Right ventricle myocardium inferior (tissue), 1 donor: Measurements from ENCODE around the gene YRDC. TPM values are rescaled to one million over a fixed set of nuclear protein-coding genes. Genes with fewer than 3 reads are reported as not detected.

Experiments used
- ATAC-seq: fragments of 200-7000 bp; cut with Tn5 transposase; one replicate; pipeline ENCODE4 v1.9.1; 2020; ENCODE audit warnings: mild to moderate bottlenecking, moderate library complexity
- DNase-seq: peaks from one replicate; pipeline ENCODE4 v3.0.0; 2021; ENCODE audit errors: missing footprints
- intact Hi-C: fragments of 100-400 bp; cut with DNase I; formaldehyde crosslinking; loops from one replicate; pipeline ENCODE4 v1.11.0; 2022
- total RNA-seq: library from RNA; stranded (reverse); fragmentation: NEBNext Ultra II Directional; extraction: Animal tissue kit (Norgen Biotek cat#: 25700); gene quantifications from one replicate; pipeline ENCODE4 v1.2.1, GENCODE V29; 2021
- donor health status: DM: no; HTN: yes; CAD: no; lungs with severe emphysema.

The YRDC gene
- total RNA-seq, 1 donor from 2014 or later: 4.8 TPM

DNA sequence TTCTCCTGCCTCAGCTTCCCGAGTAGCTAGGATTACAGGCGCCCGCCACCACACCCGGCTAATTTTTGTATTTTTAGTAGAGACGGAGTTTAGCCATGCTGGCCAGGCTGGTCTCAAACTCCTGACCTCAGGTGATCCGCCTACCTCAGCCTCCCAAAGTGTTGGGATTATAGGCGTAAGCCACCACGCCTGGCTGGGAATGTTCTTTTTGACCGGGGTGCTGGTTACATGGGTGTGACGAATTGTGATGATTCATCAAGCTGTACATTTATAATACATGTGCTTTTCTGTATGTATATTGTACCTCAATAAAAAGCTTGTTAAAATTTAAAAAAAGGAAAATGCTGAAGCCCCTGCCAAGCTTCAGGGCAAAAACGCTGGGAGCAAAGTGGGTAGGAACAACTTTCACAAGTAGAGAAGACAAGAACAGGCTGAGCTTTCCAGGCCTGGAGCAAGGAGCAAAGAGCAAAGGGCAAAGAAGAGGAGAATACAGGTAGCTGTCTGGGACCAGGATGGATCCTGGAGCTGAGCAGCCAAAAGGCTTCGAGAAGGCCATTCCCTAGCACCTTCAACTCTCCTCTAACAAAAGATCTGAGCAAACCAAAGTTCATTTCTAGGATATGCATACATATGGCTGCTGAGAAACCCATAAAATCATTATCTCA is 20.5 kb upstream of the YRDC start:
- no peak for DNase-seq
- no peak for ATAC-seq
- intact Hi-C loops: no loop called here

DNA sequence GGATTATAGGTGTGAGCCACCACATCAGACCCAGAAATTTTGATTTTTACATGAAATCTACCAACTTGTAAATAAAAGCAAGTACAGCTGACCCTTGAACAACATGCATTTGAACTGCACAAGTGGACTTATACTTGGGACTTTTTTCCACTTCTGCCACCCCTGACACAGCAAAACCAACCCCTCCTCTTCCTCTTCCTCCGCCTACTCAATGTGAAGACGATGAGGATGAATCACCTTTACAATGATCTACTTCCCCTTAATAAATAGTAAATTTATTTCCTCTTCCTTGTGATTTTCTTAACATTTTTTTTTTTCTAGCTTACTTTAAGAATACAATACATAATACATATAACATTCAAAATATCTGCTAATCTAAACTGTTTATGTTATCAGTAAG is 17.5 kb upstream of the YRDC start:
- intact Hi-C loops: no loop called here
- DNase-seq (no peak), ATAC-seq (no peak)

DNA sequence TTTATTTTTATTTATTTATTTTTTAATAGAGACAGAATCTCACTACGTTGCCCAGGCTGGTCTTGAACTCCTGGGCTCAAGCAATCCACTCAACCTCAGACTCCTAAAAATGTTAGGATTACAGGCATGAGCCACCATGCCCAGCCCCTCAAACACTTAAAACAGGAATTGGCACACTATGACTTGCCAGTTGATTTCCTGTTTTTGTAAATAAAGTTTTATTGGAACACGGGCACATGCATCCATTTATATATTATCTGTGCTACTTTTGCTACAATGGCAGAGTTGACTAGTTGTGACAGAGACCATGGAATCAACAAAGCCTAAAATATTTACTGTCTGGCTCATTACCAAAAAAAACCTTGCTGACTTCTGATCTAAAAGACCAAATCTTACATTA is 16.0 kb upstream of the YRDC start:
- intact Hi-C loops: no loop called here
- DNase-seq (no peak), ATAC-seq (no peak)

DNA sequence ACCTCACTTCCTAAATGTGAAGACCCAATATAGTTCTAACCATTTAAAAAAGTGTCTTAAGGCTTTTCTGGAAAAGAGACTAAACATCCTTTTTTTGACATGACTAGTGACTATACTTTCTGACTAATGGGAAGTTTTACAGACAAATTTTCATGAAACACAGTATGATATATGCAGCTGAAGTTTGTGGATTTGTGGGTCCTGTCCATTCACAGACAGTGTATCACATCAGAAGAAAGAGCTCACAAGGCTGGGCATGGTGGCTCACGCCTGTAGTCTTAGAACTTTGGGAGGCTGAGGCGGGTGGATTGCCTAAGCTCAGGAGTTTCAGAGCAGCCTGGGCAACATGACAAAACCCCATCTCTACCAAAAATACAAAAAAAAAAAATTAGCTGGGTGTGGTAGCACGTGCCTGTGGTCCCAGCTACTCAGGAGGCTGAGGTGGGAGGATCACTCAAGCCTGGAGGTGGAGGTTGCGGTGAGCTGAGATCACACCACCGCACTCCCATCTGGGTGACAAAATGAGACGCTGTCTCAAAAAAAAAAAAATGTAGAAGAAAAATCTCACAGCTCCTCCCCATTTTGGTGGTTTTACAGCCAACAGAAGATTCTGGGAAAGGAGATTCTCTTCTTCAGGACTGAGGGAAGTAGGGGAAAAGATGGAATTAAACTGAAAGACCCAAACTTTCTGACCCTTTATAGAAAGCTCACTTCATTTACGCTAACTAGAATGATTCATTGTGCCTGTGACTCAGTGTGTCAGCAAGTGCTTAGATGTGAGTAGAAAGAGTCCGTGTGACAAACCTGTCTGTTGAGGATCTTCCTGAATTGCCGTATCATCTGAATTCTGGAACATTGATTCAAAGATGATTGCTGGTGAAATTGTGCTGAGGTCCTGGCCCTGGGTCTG is 15.2 kb upstream of the YRDC start:
- ATAC-seq (no peak), DNase-seq (no peak)
- intact Hi-C loops: no loop called here

DNA sequence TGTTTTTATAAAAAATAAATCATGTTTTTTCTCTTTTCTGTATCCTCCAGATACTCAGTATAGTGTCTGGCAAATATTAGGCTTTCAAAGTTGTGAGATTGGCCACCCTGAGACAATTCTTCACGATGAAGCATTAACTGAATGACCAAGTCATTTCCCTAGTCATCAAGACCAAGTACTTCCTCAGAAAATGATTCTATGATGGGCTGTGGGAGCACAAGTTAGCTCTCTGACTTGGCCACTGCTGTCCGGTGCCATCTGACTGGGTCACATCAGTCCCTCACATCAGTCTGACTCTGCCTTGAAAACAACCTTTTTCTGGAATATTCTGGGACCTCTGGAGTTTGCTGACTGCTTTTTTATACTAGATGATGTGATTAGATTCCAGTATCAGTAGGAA is 13.5 kb upstream of the YRDC start:
- DNase-seq (no peak), ATAC-seq (no peak)
- intact Hi-C loops: no loop called here

DNA sequence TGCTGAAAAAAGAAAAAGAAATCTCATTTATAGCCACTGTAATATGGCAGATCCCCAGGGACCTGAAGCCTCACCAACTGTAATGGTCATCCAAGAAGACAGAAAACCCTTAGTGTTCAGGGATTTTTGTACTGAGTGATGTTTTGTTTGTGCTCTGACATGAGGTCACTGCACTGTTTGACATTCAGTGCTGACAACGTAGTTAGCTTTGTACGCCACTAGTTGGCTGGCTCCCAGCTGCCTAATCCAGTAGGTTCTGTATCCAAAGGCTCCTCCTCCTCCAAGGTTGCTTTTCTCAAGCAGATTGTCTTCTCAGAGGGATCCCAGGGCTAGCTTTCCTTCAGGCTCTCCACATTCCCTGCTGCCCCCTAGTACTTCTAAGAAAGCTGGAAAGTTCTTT is 9.5 kb upstream of the YRDC start:
- DNase-seq (no peak), ATAC-seq (no peak)
- intact Hi-C loops: no loop called here

DNA sequence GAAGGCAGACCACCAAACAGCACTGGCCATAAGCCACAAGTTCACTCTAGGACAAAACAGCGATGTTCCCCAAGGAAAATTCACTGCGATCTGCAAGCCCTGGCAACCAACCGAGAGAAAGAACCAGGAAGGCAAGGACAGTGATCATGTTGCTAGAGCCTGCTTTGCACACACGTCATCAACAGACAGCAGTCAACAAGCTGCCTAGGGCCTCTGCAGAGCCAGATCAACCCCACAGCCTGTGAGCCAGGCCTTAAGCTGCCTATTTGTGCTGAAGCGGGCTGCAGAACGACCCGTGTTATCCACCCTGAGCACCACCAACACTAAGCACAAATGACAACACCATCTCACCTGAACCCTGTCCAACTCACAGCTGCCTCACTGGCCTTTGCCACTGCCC is 6.2 kb upstream of the YRDC start:
- ATAC-seq: no peak
- DNase-seq: no peak
- intact Hi-C loops: no loop called here

DNA sequence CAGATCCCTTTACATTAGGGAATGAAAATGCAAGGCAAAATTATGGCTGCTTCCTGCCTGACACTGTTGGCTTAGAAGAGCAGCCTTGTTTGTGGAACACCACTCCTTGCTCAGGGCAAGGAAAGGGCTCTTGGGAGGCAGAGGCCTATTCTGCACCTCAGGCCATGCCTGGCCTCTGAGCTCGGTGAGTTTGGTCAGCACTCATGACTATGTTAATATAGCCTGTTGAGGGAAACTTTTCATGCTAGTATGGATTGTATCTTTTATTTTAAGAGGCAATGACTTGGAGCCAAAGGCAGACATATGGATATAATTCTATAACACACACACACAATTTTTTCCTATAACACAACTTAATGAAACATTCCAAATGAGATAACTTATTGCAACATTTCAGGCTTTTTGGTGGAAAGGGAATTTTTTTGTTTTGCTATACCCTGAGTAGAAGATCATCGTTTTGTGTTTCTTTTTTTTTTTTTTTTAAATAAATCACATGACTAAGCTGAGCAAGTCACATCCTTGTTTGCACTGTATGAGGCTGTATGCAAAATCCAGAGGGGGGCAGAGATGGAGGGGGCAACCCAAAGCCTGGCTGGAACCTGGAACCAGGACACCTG is 5.6 kb upstream of the YRDC start:
- ATAC-seq (no peak), DNase-seq (no peak)
- intact Hi-C loops: no loop called here

DNA sequence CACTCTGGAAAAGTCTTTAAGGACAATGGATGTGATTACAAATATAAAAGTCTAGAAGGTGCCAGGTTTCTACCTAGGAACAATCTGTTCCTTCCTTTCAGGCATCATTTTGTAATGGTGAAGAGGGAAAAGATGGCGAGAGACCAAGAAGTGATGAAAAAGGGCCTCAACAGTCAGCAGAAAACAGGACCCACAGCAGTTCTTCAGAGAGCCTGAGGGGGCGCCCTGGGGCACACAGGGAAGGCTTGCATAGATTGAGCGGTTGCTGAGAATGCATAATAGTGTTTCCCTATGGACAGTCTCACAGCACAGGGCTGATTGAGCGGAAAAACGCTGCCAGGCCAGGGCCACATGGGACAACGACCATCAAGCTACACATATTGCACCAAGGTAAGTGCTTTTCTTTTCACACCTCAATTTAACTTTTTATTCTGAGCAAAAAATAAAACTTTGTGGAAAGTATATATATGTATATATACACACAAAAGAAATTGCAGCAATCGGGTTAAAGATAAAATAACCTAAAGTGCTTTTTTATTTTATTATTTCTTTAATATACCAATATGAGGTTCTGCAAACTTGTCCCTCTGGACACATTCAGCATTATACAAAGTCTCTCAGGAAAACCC is 3.1 kb upstream of the YRDC start:
- ATAC-seq (no peak), DNase-seq (peak; percentile 86)
- intact Hi-C loops: no loop called here

DNA sequence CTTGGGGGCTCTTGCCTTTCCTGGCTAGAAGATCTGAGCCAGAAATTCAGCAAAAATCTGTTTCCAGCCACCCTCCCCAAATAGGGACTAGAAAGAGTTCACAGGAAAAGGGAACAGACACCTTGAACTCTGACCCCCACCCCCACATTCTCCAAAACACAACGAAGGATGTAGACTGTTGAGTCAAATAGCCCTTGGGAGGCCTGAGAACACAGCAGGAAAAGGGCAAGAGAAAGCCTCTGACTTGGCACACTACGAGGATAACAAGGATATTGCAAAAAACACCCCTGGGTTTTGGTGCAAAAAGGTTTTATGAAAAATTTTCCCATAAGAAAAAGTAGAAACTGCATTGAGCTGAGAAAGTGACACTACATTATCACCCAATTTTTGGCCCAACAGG is 1.9 kb upstream of the YRDC start:
- intact Hi-C loops: loop anchor here (5.0 kb wide), 1 partner anchor 118 kb away; the partner anchor contains the start of gene CDCA8
- ATAC-seq: no peak
- DNase-seq: no peak

DNA sequence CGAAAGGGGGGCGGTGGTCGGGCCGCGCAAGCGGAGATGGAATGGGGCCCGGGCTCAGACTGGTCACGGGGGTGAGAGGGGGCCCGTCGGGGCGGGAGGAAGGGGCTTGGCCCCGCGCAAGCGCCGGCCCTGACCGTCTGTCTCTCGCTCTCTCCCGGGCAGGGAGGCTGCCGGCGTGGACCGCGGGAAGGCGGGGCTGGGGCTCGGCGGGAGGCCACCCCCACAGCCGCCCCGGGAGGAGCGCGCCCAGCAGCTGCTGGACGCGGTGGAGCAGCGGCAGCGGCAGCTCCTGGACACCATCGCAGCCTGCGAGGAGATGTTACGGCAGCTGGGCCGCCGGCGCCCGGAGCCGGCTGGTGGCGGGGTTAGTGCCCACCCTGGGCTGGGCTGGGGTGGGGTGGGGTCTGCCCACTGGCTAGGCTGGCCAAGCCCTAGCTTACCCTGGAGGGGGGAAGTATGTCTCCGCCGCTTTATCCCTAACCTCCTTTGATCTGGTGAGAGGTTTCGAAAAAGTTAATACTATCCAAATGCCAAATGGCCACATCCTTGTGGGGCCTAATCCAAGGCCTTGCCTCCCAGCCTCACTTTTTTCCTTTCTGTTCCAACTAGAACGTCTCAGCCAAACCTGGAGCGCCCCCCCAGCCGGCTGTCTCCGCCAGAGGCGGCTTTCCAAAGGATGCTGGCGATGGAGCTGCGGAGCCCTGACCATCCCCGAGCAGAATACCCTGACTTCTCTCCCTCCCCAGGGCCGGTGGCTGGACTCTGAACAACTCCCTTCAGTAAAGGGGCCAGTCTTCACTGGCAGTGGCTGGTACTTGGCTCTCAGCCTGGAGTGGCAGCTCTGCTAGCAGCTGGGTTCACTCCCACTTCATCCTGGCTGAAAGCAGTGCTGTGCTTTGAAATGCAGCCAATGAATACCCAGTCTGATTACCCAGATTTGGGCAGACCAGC is 636 bp upstream of the YRDC start:
- ATAC-seq: peak; percentile 88
- peak; percentile 77 for DNase-seq
- intact Hi-C loops: loop anchor here (1.0 to 5.0 kb wide), 3 partner anchors 51 to 212 kb away; partner anchors contain the start of genes CDCA8 and MTF1

DNA sequence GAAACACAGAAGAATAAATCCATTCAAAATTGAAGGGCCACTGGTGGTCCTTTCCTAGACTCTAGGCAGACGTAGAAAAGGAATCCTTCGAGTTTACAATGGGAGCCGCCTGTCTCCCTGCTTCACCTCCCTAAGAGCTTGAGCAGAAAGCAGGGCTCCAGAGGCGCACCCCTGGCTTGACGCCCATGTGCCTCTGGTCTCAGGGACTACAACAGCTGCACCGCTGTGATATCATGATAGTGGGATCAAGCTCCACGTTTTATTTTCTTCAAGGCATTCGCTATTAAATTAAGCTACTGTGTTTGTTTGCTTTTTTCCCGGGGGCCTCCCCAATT is 821 bp downstream of the YRDC start:
- ATAC-seq (no peak), DNase-seq (no peak)
- intact Hi-C loops: loop anchor here (5.0 kb wide), 1 partner anchor 115 kb away; the partner anchor contains the start of gene CDCA8

DNA sequence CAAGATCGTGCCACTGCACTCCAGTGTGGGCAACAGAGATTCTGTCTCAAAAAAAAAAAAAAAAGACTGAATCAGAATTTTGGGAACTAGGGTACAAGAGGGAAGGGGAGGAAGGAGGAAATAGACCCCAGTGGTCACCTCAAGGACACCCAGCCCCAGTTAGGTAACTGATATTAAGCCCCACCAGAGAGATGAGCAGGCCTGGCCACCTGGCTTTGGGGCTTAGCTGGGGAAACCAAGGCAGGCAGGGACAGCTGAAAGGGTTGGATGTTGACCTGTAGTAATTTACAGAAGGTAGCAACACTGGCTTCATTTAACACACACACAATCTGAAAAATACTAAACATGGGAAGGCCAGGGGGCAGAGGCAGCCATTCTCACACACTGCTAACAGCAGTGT is 5.6 kb downstream of the YRDC start:
- intact Hi-C loops: no loop called here
- DNase-seq (no peak), ATAC-seq (no peak)

DNA sequence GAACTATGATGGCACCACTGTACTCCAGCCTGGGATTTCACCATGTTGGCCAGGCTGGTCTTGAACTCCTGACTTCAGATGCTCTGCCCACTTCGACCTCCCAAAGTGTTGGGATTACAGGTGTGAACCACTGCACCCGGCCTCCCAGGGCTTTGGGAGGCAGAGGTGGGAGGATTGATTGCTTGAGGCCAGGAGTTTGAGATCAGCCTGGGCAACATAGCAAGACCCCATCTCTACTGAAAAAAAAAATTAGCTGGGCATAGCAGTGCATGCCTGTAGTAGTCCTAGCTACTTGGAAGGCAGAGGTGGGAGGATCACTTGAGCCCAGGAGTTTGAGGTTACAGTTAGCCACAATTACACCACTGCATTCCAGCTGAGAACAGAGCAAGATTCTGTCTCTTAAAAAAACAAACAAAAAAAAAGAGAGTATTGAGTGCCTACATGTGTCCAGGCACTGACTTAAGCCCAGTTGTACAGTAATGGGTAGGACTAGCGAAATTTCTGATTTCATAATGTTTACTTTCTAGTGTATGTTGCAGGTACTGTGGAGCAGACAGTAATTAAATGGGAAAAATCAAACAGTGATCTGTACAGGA is 10.2 kb downstream of the YRDC start:
- ATAC-seq (no peak), DNase-seq (no peak)
- intact Hi-C loops: no loop called here

DNA sequence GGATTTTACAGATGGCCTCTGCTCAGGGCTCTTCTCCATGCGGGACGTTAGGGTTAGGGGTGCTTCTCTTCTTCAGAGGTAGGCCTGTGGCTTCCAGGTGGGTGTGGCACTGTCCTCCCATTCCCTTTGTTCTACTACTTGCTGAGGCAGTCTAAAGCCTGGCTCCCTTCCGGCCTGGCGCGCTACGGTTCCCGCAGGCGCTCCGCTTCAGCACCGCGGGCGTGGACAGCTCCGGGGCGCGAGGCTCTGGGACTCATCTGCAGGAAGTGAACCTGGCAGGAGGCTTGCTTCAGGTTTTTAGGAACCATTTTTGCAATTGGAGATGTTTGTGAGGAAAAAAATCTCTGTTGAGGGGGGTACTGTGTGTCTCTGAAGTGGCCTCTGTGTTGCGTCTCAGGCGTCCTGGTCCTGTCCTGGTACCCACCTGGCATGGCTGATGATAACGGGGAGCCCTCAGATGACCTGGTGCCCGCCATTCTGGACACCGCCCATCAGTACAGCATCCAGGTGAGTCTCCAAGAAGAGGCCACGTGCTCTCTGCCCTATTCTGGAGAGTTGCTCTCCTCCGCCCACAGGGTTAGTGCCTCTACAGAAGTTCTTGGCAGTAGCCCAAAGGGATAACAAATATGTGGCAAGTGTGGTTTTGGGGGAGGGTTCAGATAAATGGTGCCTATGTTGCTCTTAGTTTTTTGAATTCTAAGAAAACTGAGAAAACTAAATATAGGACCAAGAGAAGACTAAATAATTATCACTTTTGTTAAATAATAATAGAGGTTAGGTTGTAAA is 12.5 kb downstream of the YRDC start:
- ATAC-seq: no peak
- intact Hi-C loops: no loop called here
- DNase-seq: peak; percentile 76

DNA sequence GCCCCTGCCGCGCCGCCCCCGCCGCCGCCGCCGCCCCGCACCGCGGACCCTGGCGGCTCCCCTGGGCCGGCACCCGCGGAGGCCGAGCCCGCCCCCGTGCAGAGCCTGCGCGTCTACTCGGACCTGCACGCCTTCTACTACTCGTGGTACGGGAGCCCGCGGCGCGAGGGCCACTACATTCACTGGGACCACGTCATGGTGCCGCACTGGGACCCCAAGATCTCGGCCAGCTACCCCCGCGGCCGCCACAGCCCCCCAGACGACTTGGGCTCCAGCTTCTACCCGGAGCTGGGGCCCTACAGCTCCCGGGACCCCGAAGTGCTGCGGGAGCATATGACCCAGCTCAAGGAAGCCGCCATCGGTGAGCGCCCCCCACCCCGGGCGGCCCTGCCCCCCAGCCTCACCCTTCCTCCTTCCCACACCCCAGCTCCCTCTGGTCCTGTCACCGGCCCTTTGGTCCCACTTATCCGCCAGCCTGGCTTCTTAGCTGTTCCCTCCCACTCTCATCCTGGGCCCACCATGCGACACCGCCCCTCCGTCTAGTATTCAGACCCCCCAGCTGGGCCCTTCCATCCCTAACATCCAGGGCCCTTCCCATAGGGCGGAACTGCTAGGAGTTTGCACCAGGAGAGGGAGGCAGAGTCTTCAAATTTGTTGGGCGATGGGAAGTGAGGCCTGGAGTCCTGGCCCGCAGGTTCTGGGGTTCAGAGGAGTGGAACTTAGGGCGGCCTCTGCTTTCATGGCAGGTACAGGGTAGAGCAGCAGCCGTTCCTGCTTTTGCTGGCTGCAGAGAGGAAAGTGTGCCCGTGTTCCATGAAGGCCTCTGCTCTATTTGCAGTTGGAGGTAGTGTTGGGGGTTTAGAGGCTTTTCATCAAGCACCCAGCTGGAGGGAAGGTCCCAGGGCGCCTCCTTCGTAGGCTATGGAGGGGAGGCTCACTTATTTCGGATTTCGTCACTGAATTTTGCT is 13.4 kb downstream of the YRDC start:
- no peak for DNase-seq
- intact Hi-C loops: no loop called here
- ATAC-seq: no peak
